Left lung (tissue), 10 donors: ENCODE measurements around the gene GCC2. TPM values are rescaled to one million over a fixed set of nuclear protein-coding genes. Genes with fewer than 3 reads are reported as not detected.

ENCODE experiments used
- ATAC-seq: fragments of 200-7000 bp; cut with Tn5 transposase; one replicate; pipeline ENCODE4 v1.9.1; 2020; ENCODE audit warnings: moderate library complexity
- DNase-seq, 4 donors: peaks; one replicate each; pipeline ENCODE4 v3.0.0-alpha.2; 2013 to 2020
- H3K27ac ChIP-seq, 2 donors: fragments of 200-600 bp; sonication (generic) in 1 of 2; one replicate each; pipeline versions ENCODE4 v1.5.0 to v1.8.0; 2020 to 2021
- H3K27me3 ChIP-seq, 2 donors: fragments of 200-600 bp; sonication (generic) in 1 of 2; one replicate each; pipeline versions ENCODE4 v1.5.0 to v1.8.0; 2020 to 2021
- H3K36me3 ChIP-seq, 2 donors: fragments of 200-600 bp; sonication (generic) in 1 of 2; one replicate each; pipeline versions ENCODE4 v1.5.0 to v1.8.0; 2020 to 2021
- H3K4me1 ChIP-seq, 2 donors: fragments of 200-600 bp; one replicate each; pipeline ENCODE4 v1.8.0; 2021
- H3K4me3 ChIP-seq, 2 donors: fragments of 200-600 bp; sonication (generic) in 1 of 2; one replicate each; pipeline versions ENCODE4 v1.5.0 to v1.8.0; 2020 to 2021; ENCODE audit warnings: mild to moderate bottlenecking in 1 of 2
- H3K9me3 ChIP-seq, 2 donors: fragments of 200-600 bp; sonication (generic) in 1 of 2; one replicate each; pipeline versions ENCODE4 v1.5.0 to v1.8.0; 2020 to 2021
- CTCF ChIP-seq, 2 donors: fragments of 200-600 bp; sonication (generic) in 1 of 2; IDR thresholded peaks; one replicate each; pipeline versions ENCODE4 v1.5.0 to v1.8.0; 2021; ENCODE audit warnings: antibody characterized with exemption in 2 of 2
- intact Hi-C, 2 donors: fragments of 100-400 bp; cut with DNase I; formaldehyde crosslinking; loops; one replicate each; pipeline versions ENCODE4 v1.11.2 to v1.14.2; 2022
- polyA plus RNA-seq, 6 donors: library from polyadenylated mRNA; unstranded; fragments of 120-200 nt; gene quantifications; one replicate each; pipeline ENCODE4 v1.2.1, GENCODE V29; 2013; ENCODE audit not compliant: insufficient read length in 6 of 6
- total RNA-seq, 2 donors: library from RNA; stranded (reverse); fragmentation: NEBNext Ultra II Directional; extraction: Animal tissue kit (Norgen Biotek cat#: 25700); gene quantifications; one replicate each; pipeline ENCODE4 v1.2.1, GENCODE V29; 2021
- donor health status: DM: no; HTN: yes; CAD: no.
- donor health status: DM: no; HTN: no; CAD: no.

The GCC2 gene
- total and polyA plus RNA-seq, 8 donors, result 35.0 to 78.4 (median 54.8) TPM

- TF ChIP-seq CTCF (IDR thresholded peaks at IDR 0.05), result no peak
- Histone ChIP-seq H3K4me1 (no peaks in the 10 kb centered on the region), H3K27me3 (no peaks in the 10 kb centered on the region), H3K4me3 (no peak overlapping the region), H3K9me3 (no peaks in the 10 kb centered on the region), H3K36me3 (no peaks in the 10 kb centered on the region), H3K27ac (no peak overlapping the region)
- ATAC-seq, result no peak
- no peak for DNase-seq
- intact Hi-C loops, result no loop called here
Measured at GRCh38 chr2:108441712-108442111, 7.3 kb upstream of the GCC2 start.

GRCh38 chr2:108444941-108445840, 3.8 kb upstream of the GCC2 start:
- DNase-seq, result no peak
- intact Hi-C loops, result no loop called here
- H3K27me3 ChIP-seq, result no peaks in the 10 kb centered on the region
- H3K4me3 ChIP-seq, result no peak overlapping the region
- no peak overlapping the region for H3K27ac ChIP-seq
- peaks cover 0 to 9% of the 10 kb centered on the region in 2 donors for H3K4me1 ChIP-seq
- ATAC-seq, result no peak
- H3K36me3 ChIP-seq, result no peaks in the 10 kb centered on the region
- H3K9me3 ChIP-seq, result no peaks in the 10 kb centered on the region
- no peak for TF ChIP-seq CTCF (IDR thresholded peaks at IDR 0.05)

- DNase-seq, result no peak
- intact Hi-C loops, result no loop called here
- peaks cover 0 to 4% of the 10 kb centered on the region in 2 donors for H3K36me3 ChIP-seq
- no peaks in the 10 kb centered on the region for H3K27me3 ChIP-seq
- no peak overlapping the region for H3K4me3 ChIP-seq
- ATAC-seq, result no peak
- no peaks in the 10 kb centered on the region for H3K9me3 ChIP-seq
- H3K27ac ChIP-seq, result no peak overlapping the region
- TF ChIP-seq CTCF (IDR thresholded peaks at IDR 0.05), result no peak
- peaks cover 0 to 17% of the 10 kb centered on the region in 2 donors for H3K4me1 ChIP-seq
Measured at GRCh38 chr2:108446703-108447102, 2.3 kb upstream of the GCC2 start.

GRCh38 chr2:108447947-108448677, 894 bp upstream of the GCC2 start:
- Histone ChIP-seq H3K9me3 (no peaks in the 10 kb centered on the region), H3K27ac (peak overlapping the region; percentile 89 to 90), H3K4me3 (peak overlapping the region; percentile 85 to 87), H3K36me3 (peaks cover 0 to 16% of the 10 kb centered on the region in 2 donors), H3K27me3 (no peaks in the 10 kb centered on the region), H3K4me1 (peaks cover 0 to 17% of the 10 kb centered on the region in 2 donors)
- intact Hi-C loops, result no loop called here
- ATAC-seq, result peak; percentile 62
- no peak for TF ChIP-seq CTCF (IDR thresholded peaks at IDR 0.05)
- DNase-seq, result peak in 2 of 4 donors; percentile 33 to 57
